ENCODE results near the gene GPR137B.

The GPR137B gene, protein sequence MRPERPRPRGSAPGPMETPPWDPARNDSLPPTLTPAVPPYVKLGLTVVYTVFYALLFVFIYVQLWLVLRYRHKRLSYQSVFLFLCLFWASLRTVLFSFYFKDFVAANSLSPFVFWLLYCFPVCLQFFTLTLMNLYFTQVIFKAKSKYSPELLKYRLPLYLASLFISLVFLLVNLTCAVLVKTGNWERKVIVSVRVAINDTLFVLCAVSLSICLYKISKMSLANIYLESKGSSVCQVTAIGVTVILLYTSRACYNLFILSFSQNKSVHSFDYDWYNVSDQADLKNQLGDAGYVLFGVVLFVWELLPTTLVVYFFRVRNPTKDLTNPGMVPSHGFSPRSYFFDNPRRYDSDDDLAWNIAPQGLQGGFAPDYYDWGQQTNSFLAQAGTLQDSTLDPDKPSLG

DNA sequence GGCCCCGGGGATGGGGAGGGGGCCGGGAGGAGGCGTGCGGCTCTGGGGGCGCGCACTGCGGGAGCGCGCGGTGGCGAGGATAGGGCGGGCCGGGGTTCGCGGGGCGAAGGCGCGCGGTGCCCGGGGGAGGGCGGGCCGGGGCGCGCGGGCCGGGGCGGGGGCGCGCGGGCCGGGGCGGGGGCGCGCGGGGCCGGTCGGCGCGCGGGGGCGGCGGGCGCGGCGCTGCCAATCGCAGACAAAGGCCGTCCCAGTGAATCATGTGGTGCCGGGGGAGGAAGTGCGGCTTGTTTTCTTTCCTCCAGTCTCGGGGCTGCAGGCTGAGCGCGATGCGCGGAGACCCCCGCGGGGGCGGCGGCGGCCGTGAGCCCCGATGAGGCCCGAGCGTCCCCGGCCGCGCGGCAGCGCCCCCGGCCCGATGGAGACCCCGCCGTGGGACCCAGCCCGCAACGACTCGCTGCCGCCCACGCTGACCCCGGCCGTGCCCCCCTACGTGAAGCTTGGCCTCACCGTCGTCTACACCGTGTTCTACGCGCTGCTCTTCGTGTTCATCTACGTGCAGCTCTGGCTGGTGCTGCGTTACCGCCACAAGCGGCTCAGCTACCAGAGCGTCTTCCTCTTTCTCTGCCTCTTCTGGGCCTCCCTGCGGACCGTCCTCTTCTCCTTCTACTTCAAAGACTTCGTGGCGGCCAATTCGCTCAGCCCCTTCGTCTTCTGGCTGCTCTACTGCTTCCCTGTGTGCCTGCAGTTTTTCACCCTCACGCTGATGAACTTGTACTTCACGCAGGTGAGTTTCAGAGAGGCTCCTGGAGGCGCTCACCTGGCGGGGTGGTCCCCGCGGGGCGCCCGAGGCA is at the start of gene GPR137B:
Gene GPR137B (plus strand): TSS at position 287 of the 851 bp plus-strand sequence. CDS start 84 bp downstream, at position 371.
- DNase-seq, result peak; percentile 10 to 22 (median 21)

DNA sequence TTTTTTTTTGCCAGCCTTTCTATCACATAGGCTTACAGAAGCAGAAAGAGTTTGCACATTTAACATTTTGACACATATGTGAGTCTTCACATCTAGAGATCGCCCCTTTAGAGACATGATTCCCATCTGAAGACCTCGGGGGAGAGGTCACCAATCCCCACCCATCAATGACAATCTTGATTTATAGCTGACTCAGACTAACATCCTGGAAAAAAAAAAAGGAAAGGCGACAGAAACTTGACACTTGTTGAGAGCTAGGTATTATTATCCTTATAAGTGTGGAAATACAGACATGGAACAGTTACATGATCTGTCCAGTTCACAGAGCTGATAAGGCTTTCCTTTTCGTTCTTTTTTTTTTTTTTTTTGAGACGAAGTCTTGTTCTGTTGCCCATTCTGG is 49.4 kb upstream of the GPR137B start:
- no peak for DNase-seq

DNA sequence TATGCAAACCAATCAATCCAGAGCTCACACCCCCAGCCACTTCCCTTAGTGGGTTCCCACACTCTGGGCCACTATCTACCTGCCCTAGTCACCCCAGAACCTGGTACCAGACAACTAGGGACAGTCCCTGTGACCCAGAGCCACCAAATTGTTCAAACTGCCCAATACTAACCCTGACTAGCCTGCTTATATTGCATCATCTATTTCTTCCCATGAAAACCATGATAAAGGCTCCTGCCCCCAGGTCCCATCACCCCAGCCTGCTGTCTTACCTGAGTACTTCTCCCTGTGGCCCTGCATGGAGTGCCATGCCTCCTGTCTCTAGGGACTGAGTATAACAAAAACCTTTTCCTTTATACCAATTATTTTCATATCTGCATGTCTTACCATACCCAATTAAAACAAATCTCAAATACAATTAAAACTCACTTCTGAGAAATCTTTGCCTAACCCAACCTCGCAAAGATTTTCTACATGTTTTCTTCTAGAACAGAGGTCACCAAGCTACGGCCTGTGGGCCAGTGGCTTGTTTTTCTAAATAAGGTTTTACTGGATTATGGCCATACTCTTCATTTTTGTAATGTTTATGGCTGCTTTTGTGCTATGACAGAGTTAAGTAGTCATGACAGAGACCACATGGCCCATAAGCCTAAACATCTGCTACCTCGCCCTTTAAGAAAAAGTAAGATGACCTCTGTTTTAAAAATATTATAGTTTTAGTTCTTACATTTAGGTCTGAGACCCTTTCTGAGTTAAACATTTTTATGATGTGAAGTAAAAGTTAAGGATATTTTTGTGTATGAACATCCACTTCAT is 46.4 kb upstream of the GPR137B start:
- no peak for DNase-seq

DNA sequence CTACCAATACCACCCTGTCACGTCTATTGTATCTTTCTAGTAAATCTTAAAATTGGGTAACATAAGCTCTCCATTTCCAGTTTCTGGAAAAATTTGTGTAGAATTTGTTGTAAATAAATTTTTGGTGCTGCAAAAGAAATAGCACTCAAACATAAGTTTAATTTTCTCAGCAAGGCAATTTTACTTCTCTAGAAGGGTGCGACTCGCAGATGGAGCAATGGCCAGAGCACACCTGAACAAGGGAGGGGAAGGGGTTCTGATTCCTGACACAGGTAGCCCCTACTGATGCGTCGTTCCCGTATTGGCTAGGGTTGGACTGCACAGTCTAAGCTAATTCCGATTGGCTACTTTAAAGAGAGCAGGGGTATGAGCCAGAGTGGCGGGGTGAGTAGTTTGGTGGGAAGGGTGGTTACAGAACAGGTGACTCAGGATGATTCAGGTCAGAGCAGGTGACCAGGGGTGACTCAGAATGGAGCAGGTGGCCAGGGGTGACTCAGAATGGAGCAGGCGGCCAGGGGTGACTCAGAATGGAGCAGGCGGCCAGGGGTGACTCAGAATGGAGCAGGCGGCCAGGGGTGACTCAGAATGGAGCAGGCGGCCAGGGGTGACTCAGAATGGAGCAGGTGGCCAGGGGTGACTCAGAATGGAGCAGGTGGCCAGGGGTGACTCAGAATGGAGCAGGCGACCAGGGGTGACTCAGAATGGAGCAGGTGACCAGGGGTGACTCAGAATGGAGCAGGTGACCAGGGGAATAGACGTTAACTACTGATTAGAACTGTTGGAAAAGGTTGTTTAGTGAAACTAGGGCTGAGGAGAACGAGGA is 45.5 kb upstream of the GPR137B start:
- DNase-seq, result peak; percentile 77 to 91 (median 81)

DNA sequence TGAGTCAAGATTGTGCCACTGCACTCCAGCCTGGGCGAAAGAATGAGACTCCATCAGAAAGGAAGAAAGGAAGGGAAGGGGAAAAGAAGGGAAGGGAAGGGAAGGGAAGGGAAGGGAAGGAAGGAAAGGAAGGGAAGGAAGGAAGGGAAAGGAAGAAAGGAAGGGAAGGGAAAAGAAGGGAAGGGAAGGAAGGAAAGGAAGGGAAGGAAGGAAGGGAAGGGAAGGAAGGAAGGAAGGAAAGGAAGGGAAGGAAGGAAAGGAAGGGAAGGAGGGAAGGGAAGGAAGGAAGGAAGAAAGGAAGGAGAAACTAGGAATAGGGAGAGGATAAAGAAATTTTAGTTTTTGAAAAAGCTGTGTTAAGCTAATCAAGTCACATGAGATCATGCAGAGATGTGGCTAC is 44.1 kb upstream of the GPR137B start:
- no peak for DNase-seq

DNA sequence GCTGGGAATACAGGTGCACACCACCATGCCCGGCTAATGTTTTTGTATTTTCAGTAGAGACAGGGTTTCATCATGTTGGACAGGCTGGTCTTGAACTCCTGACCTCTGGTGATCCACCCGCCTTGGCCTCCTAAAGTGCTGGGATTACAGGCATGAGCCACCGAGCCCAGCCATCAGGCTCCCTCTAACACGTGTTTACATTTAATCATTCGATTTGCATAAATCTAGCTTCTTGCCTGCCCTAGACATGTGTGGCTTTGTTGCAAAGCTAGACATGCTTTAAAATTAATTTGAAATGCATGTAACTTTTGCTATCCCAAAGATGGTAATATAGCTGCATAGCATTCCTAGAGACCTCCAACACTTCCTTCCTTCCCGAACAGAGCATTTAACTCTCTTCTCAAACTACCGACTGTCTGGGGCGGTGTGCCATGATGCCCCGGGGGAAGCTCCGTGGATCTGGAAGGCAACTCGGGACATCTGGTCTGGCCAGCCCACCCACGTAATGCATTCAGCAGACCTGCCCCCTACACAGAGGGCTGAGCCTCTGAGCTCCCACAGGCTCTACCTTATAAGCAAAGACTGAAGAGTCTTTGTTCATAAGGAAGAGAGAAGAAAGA is 42.9 kb upstream of the GPR137B start:
- no peak for DNase-seq

DNA sequence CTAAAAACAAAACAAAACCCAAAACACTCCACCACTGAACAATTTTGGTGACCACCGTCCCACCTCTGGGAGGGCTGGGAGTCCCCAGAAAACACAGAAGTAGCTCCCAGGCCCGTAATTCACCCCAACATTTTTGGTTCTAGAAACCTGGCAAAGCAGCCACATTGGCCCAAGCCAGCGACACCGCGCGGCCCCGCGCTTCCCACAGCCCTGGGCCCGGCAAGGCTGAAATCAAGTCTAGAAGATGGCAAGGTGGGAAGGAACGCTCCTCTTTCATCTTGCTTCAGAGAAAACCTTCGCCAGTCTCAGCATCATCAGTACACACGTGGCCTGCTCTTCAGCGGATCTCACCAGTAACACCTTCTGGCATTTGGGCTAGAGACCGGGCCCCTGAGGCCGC is 41.5 kb upstream of the GPR137B start:
- no peak for DNase-seq

DNA sequence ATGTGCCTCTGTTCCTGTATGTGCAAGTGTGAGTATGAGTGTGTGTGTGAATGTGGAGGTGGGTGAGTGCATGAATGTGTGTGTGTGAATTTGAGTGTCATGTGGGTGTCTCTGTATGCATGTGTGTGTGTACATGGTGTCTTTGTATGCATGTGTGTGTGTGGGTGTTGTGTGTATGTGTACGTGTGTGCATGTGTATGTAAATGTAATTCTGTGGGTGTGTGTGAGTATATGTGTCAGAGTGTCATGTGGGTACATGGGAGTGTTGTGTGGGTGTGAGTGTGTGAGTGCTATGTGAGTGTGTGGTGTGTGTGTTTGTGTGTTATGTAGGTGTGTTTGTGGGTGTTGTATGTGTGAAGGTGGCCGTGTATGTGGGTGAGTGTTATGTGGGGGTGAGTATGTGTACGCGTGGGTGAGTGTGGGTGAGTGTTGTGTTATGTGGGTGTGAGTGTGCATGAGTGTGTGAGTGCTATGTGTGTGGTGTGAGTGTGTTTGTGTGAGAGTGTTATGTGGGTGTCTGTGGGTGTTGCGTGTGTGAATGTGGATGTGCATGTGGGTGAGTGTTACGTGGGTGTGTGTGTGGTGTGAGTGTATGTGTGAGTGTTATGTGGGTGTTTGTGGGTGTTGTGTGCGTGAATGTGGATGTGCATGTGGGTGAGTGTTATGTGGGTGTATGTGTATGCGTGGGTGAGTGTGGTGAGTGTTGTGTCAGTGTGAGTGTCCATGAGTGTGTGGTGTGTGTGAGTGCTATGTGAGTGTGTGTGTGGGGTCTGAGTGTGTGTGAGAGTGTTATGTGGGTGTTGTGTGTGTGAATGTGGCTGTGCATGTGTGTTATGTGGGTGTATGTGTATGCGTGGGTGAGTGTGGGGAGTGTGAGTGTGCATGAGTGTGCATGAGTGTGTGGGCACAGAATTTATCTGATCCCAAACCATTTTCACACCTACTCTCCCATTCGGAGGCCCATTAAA is 40.8 kb upstream of the GPR137B start:
- DNase-seq, result no peak

DNA sequence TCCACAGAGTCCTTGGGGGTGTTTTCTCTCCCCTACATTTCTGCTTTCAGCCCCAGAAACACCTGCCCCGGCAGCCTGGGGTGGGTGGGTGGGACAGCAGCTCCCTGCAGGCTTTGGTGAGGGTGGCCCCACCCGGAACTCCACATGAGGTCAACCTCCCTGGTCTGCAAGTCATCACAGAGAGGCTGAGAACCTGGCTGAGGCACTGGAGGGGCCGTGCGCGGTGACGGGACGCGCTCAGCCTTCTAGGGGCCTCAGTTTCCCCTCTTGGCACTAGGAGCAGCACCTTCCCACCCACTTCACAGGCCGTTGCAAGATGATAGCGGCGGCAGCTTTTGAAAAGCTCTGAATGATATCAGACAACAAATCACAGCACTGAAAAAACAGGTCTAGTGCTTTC is 39.7 kb upstream of the GPR137B start:
- DNase-seq, result no peak

DNA sequence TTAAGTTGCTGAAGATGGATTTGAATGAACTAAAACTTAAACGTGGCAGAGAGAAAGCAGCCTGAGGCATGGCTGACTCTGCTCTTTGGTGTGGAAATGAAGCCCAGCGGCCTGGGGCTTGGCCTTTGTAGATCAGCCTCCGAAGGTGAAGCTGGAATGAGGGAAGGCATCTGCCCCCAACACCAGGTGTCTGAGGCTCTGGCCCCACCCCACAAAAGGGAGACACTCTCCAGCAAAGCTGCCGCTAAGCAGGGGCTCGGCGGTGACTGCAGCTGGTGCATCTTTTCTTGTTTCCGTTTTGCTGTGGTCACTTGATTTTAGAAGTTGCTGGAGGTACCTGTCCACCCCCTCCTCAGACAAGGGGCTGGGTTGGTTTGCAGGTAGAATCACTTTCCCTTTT is 39.3 kb upstream of the GPR137B start:
- DNase-seq, result no peak

DNA sequence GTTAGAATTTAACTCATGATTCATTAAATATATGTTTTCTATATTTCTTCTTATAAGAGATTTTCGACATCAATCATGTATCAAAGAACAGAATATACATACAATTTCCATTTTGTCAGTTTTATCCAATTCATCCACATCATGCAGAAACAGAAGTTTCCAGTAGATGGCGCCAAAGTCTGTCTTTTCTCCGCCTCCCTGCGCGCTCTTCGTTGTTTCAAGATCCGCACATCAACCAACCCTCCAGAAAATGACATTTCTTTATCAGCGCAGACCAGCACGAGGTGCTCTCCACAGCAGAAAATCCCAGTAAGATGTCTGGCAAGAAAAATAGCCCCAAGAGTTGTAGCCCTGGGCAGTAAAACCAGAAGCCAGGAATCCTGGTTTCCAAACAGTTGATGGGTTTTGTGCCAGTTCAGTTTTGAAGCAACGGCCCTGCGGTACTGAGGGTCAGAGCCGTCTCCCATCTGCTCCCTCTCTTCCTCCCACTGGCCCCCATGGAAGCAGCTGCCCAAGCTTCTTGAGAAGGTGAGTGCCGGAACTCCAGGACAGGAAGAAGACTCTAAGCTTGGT is 38.6 kb upstream of the GPR137B start:
- DNase-seq, result peak in 3 of 4 experiments; percentile 7 to 23 (median 22)

DNA sequence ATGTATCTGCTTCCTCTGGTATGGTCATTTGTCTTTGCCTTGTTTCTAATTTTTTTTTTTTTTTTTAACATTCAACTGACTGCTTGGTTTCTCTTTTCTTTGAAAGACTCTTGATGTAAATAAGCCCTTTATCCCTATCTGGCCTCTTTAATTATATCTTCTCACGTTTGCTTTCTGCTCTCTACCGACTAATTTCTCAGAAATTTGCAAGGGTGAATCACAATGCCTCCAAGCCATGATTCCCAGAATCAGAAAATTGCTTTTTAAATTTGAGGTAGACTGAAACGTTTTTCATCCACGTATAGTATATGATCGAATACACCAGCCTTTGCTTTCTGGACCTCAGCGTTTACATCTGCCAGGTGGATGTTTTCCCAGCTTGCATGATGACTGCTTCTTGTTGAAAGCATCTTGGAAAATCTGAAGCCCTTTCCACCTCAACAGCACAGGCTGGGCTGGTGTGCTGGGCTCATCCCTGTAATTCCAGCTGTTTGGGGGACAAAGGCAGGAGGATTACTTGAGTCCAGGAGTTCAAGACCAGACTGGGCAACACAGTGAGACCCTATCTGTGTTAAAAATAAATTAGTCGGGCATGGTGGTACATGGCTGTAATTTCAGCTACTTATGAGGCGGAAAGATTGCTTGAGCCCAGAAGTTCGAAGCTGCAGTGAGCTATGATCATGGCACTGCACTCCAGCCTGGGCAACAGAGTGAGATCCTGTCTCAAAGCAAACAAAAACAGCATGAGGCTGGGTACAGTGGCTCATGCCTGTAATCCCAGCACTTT is 35.0 kb upstream of the GPR137B start:
- DNase-seq, result no peak

DNA sequence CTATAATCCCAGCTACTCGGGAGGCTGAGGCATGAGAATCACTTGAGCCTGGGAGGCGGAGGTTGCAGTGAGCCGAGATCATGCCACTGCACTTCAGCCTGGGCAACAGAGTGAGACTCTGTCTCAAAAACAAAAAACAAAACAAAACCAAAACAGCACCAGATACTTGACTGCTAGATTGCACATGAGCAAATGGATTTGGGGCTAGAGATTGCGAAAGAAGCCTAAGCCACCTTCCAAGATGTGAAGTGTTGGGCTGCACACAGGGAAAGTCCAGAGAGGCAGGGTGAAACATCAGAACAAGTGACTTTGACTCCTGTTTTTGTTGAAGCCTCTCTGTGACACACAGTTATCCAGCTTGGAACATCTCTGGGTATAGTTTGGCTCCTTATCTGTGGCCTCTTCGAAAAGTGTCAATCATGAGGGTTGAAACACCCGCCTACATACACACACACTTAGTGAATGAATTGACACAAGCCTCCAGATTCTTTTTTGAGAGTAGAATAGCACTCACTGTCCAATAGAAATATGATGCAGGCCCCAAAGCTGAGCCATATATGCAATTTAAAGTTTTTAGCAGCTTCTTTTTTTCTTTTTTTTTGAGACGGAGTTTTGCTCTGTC is 34.2 kb upstream of the GPR137B start:
- DNase-seq, result no peak

DNA sequence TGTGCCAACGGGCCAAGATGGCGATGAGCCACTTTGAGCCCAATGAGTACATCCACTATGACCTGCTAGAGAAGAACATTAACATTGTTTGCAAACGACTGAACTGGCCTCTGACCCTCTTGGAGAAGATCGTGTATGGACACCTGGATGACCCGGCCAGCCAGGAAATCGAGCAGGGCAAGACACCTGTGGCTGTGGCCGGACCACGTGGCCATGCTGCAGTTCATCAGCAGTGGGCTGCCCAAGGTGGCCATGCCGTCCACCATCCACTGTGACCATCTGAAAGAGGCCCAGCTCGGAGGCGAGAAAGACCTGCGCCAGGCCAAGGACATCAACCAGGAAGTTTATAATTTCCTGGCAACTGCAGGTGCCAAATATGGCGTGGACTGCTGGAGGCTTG is 32.2 kb upstream of the GPR137B start:
- DNase-seq, result no peak

DNA sequence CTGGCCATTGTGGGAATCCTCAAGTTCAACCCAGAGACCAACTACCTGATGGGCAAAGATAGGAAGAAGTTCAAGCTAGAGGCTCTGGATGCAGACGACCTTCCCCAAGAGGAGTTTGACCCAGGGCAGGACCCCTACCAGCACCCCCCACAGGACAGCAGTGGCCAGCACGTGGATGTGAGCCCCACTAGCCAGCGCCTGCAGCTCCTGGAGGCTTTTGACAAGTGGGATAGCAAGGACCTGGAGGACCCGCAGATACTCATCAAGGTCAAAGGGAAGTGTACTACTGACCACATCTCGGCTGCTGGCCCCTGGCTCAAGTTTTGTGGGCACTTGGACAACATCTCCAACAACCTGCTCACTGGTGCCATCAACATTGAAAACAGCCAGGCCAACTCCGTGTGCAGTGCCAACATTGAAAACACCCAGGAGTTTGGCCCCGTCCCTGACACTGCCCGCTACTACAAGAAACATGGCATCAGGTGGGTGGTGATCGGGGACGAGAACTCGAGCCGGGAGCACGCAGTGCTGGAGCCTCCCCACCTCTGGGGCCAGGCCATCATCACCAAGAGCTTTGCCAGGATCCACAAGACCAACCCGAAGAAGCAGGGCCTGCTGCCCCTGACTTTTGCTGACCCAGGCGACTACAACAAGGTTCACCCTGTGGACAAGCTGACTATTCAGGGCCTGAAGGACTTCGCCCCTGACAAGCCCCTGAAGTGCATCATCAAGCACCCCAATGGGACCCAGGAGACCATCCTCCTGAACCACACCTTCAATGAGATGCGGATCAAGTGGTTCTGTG is 30.6 kb upstream of the GPR137B start:
- DNase-seq, result no peak

DNA sequence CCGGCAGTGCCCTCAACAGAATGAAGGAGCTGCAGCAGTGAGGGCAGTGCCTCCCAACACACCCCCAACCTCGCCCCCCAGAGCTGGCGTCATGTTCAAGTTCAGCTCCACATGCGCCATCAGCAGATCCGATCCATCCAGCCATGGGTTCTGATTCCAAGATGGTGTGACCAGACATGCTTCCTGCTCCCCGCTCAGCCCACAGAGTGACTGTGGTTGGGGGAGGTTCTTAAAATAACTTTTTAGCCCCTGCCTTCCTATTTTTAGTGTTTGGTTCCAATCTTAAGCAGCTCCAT is 30.1 kb upstream of the GPR137B start:
- DNase-seq, result no peak

DNA sequence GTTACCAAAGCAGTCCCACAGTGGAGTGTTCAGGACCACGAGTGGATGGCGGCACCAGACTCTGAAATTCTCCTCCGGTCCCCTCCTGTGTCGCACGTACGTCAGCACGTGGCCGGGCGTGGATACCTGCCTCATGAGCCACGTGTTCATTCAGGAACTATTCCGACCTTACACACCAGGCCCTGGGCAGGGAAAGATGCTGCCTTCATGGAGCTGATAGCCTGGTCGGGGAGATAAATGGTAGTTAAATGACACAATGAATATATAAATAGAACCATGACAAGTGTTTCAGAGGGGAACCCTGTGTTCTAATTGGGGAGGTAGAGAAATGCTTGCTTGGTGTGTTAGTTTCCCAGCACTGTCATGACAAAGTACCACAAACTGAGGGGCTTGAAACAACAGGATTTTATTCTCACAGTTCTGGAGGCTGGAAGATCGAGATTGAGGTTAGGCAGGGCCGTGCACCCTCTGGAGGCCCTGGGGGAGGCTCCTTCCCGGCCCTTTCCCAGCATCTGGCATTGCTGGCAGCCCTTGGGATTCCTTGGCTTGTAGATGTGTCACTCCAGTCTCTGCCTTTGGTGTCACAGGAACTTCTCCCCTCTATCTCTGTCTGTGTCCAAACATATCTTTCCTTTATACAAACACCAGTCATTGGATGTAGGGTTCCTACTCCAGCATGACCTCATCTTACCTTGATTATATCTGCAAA is 28.9 kb upstream of the GPR137B start:
- no peak for DNase-seq
